Kidney tubule cell (primary cell): ENCODE measurements around the gene PRSS53.
A peak's percentile ranks its signal among the peaks of the same experiment; 100 is the strongest.

ENCODE experiments used
- DNase-seq: peaks from one replicate; pipeline ENCODE4 v3.0.0-alpha.2; 2018; ENCODE audit warnings: low spot score

PRSS53 gene

DNA sequence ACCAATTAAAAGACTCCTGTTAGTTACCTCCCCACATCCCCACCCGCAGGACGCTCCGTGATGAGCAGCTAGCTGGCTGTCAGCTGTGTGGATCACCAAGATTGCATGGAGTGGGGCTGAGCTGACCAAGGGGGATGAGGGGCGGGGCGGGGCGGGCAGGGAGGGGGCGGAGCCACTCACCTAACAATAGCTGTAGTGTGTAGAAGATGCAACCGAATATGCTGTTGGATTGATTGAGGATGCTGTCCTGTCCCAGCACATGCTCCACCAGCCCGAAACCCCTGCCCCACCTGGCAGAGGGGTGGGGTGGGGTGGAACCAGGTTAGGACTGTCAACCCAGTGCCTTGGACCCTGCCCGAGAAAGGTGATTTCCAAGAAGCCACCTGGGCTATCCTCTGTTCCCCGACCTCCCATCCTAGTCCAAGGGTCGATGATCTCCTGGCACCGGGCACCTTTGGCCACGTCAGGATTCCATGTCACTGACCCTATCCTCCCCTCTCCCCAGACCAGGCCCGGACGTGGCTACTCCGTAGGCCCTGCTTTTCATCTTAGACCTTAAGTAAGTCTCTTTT is 4.5 kb upstream of the PRSS53 start:
- peak; percentile 54 for DNase-seq

DNA sequence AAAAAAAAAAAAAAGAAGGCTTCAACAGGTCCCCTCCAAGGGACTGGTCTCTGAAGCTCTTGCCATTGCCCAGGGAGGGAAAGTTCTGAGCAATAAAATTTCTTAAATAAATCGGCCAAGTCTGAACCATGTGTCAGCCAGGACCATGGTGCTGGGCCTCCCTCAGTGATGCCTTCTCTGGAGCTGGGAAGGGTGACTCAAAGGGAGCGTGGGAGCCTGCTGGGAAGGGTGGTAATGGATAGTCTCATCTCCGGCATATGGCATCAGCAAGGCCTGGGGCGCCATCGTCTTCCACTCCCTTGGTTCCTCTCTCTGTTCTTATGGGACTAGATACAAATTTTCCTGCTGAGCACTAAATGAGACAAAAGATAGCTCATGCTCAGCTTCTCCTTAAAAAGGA is 3.6 kb upstream of the PRSS53 start:
- no peak for DNase-seq

DNA sequence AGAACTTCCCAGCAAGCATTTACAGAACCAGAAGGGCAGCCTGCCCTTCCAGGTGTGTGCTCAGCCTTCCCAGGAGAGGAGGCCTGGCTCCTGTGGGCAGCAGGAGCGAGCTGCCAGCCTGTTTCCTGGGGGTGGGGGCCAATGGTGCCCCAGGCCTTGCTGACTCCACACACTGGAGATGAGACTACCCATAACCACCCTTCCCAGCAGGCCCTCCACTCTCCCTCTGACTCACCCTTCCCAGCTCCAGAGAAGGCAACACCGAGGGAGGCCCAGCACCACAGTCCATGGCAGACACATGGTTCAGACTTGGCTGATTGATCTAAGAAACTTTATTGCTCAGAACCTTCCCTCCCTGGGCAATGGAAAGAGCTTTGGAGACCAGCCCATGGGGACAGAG is 1.8 kb upstream of the PRSS53 start:
- DNase-seq, result peak; percentile 63

DNA sequence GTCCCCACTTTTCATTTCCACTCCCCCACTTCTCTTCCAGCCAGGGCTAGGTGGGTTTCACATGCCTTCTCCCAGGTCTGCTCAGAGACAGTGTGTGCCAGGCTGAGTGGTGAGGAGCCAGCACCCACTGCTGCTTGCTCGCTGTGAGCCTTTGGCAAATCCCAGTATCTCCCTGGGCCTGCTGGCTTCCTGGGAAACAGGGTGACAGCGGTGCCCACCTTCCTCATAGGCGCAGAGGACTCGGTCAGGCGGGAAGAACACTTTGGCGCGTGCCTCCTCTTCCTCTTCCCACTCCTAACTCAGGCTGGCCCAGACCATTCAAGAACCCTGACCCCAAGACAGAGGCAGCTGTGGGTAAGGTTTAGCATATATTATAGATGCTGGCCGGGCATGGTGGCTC is 456 bp upstream of the PRSS53 start:
- DNase-seq, result no peak

DNA sequence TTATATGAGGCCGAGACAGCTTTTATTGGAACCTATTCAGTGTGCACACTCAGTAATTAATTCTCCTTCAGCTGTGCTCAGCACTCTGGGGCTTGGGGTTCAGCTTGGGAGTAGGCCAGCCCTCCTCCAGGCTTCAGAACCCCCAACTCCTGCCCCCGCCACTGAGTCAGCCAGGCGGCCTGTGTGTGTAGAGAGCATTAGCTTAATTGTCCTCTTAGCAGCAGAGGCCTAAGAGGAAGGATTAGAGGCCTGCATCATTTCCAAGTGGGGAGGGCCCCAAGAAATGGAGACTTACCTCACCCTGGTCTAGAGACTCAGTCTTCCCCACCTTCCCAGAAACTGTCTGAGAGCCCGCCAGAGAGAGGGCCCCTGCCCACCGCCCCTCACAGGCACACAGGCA is 772 bp downstream of the PRSS53 start:
- DNase-seq, result no peak

DNA sequence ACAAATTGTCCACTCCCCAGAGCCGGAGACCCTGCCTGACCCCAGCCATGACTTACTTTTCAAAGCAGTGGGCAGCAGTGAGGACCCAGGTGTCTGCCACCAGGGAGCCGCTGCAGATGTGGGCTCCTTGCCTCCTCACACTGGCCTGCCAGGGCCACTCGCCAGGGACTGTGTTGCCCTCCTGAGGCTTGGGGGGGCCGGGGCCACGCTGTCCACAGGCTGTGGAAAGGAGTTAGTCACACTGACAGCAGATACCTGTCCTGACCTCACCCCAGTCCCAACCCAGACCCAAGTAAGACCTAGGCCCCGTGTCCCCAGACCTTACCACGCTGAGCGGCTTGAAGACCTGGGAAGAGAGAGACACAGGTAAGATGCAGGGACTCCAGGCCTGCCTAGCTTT is 1.3 kb downstream of the PRSS53 start:
- DNase-seq, result no peak

DNA sequence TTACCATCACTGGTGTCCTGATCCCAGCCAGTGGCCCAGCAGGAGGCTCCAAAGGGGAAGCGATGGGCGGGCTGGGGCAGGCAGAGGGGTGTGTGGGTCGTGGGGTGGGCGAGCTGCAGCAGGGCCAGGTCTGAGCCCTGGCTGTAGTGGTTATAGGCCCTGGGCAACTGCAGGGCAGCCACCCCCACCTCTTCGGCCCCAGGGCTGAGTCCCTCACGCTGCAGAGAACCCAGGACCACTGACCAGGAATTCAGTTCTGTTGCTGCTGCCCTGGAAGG is 2.2 kb downstream of the PRSS53 start:
- no peak for DNase-seq

DNA sequence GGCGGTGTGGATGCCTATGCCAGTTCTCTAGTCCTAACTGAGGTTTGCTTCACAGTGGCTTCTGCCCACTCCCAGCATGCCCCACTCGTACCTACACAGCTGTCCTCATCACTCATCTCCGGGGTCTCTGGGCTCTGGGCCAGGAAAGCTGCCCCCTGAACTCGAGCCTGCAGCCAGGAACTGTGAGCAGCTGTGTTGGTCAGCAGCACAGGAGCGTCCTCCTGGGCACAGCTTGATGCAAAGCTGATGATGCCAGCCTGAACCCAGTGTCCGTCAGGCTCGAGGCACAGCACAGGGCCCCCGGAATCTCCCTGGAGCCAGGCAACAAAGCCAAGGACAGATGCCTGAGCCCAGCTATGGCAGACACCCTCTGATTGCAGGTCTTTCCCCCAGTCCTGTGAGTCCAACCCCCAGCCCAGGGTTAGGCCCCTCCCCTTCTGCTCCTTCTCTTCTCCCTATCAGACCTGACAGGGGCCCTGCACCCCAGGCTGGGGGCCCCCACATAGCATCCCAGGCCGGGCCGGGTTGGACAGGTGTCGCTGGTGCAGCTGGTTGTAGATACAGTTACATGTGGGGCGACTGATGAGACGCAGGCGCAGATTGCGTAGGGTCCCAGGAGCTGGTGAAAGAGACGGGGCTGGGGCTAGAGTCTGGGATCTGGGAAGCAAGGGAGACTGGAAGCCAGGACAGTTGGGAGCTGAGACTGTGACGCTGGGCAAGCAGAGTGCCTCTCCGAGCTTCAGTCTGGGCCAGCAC is 2.7 kb downstream of the PRSS53 start:
- DNase-seq, result no peak

DNA sequence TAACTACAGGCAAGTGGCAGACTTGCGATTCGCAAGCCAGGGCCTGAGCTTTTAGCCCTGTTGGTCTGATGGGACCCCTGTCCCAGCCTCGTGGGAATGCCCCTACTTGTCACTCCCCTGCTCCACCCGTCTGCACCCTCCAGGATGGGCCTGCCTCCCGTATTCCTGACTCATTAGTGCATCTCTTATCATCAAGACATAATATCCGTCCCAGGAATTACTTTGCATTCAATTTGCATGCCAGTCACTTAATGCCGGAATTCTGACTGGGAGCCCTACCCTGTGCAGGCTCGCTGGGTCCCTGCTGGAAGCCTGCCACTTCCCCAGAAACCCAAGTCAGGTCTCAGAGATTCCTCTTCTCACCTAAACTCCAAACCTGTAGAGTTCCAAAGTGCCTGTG is 3.3 kb downstream of the PRSS53 start:
- DNase-seq, result no peak

DNA sequence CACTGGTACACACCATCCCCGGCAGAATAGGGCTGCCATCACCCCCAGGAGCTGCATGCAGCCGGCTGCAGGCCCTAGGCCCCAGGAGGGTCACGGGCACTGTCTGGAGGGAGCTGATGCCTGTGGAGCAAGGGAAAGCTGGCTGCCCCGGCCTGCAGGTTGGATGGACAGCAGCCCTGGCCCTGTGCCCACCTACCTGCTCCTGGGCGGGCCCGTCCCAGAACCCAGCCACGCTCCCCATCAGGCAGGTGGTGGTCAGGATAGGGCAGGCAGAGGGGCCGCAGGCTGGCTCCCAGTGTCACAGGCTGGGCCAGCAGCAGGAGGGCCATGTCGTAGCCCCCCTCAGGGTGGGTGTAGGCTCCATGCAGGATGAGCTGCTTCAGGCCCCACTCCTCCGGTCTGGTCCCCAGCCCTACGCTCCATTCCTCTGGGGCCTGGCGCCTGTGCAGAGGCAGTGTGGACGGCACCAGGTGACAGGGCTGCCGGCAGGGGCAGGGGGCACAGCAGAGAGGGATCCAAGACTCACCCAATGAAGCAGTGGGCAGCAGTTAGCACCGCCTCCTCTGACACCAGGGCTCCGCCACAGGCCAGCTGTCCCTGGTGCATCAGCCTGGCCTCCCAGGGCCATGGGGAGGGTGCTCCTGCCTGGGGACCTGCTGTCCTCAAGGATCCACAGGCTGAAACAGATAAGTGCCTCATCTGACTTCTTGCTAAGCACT is 4.0 kb downstream of the PRSS53 start:
- no peak for DNase-seq

DNA sequence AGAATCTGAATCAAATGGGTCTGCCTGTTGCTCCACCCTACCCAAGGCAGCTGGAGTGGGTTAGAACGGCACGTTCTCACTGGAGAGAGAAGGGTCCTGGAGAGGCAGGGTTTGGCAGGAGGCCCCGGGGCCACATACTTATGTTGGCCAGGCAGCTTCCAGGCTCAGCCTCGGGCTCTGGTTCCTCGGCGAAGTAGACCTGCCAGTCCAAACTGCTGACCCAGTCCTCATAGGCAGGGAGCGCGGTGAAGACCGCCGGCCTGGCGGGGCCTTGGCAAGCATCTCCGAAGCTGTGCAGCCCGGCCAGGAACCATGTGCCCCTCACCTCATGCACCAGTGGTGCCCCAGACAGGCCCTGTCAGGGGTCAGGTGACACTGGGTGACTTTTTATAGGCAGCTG is 4.8 kb downstream of the PRSS53 start:
- DNase-seq, result no peak

DNA sequence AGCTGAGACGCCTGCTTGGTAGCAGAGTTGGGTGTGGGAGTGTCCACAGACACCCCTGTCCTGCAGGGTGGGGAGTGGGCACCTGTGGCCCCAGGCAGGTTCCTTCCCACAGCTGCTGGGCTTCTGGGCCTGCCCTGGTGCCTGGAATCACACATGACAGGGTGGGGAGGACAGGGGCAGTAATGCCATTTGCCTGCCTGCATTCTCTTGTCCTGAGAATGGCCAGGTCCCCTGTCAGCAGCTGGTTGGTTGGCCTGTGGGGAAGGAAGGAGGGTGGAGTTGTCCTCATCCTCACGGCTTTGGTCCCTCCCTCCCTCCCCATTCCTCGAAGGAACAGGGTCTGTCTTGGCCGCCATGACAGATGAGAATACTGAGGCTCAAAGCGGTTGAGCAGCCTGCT is 5.2 kb downstream of the PRSS53 start:
- DNase-seq, result no peak

DNA sequence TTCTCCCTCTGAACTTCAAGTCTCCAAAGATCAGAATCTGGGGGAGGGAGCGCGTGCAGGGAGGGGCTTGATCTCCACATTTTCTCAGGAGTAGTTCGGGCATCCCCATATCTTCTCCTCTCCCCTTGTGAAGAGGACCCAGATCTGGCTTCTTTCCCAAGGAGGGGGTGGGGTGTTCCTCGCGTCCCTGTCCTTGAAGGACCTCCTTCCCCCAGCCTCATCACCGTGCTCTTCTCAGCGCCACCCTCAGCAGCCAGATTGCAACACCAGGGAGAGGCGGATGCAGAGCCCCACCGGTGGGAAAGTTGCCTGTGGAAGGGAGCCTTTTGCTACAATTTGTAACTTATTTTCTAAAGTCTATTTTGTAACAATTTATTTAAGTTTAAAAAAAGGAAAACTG is 5.7 kb downstream of the PRSS53 start:
- DNase-seq, result no peak

DNA sequence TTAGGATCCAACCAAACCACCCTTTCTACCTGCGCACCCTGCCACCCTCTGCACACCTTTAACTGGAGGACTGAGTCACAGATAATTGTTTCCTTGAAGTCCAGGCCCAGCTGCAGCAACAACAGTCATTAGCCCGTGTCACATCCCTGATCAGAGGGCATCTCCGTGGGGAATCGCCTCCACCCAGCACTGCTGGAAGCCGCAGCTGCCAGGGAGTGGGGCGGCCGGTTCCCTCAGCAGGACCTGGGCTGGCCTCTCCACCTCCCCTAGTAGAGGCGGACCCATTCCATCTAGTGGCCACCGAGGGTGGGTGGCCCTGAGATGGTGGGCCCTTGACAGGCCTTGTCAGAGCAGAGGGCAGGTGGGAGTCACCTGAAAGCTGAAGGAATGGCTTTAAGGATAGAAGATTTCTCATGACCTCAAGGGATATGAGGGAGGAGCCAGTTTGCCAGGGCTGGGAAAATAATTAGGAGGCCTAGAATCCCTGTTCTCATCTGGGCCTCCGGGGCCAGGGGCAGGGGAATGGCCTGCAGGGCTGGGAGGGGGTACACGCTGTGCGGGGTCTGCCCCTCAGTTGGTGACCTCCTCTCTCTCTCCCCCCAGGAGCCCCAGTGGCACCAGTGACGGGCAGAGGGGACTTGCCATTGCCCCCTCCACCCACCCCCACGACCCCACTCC is 6.2 kb downstream of the PRSS53 start:
- no peak for DNase-seq

DNA sequence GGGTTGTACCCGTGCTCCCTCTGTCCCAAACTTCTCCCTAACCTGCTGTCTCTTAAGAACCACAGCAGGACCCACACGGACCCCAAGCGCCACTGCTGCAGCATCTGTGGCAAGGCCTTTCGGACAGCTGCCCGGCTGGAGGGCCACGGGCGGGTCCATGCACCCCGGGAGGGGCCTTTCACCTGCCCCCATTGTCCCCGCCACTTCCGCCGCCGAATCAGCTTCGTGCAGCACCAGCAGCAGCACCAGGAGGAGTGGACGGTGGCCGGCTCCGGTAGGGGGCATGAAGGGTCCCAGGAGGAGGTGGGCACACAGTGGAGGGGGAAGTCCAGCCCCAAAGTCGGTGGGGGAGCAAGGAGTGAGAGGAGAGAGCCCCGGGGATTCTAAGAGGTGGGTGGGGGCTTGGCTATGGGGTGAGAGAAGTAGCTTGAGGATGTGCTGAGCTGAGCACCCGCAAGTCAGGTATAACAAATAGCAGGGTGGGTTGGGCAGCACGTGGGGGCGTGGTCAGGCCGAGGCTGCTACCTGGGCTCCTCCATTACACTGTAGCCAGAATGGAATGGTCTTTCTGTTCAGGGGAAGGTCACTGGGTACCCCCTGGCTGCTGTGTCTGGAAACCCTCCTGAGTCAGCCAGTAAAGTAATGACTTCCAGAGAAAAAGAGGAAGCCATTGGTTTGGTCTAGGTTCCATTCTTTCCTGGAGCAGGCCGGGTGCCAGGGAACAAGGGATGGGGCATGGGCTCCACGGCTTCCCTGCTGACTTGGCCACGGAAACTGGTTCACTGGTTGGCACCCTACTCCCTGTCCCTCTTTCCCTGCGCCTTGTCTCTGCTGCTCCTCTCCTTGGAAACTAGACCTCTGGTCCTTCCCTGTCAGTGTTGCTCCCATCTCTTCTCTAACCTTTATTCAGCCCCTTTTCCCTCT is 7.1 kb downstream of the PRSS53 start:
- DNase-seq, result no peak

DNA sequence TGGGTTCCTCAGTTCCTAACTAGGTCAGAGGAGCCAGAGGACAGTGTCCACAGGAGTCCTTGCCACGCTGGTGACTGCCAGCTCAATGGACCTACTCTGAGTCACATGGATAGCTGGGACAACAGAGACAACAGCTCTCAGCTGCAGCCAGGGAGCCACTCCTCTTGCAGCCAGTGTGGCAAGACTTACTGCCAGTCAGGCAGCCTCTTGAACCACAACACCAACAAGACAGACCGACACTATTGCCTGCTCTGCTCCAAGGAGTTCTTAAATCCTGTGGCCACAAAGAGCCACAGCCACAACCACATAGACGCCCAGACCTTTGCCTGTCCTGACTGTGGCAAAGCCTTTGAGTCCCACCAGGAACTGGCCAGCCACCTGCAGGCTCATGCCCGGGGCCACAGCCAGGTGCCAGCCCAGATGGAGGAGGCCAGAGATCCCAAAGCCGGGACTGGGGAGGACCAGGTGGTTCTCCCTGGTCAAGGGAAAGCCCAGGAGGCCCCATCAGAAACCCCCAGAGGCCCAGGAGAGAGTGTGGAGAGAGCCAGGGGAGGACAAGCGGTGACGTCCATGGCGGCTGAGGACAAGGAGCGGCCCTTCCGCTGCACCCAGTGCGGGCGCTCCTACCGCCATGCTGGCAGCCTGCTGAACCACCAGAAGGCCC is 7.9 kb downstream of the PRSS53 start:
- DNase-seq, result no peak

DNA sequence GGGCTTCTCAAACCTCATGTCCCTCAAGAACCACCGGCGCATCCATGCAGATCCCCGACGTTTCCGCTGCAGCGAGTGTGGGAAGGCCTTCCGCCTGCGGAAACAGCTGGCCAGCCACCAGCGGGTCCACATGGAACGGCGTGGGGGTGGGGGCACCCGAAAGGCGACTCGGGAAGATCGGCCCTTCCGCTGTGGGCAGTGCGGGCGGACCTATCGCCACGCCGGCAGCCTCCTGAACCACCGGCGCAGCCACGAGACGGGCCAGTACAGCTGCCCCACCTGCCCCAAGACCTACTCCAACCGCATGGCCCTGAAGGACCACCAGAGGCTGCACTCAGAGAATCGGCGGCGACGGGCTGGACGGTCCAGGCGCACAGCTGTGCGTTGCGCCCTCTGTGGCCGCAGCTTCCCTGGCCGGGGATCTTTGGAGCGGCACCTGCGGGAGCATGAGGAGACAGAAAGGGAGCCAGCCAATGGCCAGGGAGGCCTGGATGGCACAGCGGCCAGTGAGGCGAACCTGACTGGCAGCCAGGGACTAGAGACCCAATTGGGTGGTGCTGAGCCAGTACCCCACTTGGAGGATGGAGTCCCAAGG is 8.6 kb downstream of the PRSS53 start:
- no peak for DNase-seq

DNA sequence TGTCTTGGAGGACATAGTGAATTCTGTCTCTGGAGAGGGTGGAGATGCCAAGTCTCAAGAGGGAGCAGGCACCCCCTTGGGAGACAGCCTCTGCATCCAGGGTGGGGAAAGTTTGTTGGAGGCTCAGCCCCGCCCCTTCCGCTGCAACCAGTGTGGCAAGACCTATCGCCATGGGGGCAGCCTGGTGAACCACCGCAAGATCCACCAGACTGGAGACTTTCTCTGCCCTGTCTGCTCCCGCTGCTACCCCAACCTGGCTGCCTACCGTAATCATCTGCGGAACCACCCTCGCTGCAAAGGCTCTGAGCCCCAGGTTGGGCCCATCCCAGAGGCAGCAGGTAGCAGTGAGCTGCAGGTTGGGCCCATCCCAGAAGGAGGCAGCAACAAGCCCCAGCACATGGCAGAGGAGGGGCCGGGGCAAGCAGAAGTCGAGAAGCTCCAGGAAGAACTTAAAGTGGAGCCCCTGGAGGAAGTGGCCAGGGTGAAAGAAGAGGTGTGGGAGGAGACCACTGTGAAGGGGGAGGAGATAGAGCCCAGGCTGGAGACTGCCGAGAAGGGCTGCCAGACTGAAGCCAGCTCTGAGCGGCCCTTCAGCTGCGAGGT is 9.3 kb downstream of the PRSS53 start:
- DNase-seq, result no peak

DNA sequence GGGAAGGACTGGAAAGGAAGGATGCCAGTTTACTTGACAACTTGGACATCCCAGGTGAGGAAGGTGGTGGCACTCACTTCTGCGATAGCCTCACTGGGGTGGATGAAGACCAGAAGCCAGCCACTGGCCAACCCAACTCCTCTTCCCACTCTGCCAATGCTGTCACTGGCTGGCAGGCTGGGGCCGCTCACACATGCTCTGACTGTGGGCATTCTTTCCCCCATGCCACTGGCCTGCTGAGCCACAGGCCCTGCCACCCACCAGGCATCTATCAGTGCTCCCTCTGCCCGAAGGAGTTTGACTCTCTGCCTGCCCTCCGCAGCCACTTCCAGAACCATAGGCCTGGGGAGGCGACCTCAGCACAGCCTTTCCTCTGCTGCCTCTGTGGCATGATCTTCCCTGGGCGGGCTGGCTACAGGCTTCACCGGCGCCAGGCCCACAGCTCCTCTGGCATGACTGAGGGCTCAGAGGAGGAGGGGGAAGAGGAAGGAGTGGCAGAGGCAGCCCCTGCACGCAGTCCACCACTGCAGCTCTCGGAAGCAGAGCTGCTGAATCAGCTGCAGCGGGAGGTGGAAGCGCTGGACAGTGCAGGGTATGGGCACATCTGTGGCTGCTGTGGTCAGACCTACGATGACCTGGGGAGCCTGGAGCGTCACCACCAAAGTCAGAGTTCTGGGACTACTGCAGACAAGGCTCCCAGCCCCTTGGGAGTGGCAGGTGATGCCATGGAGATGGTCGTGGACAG is 10.0 kb downstream of the PRSS53 start:
- no peak for DNase-seq
